HG02970 (cell line): ENCODE results near the gene FBXO41.
"Not testable (repeated sequence)": the region's sequence is repeated elsewhere in the genome, so short reads cannot be mapped to it uniquely, and the experiment has no call there.

Experiments
- ATAC-seq: cut with Tn5 transposase; IDR thresholded peaks from one replicate; pipeline ENCODE4 v1.9.1; 2021; ENCODE audit warnings: mild to moderate bottlenecking, moderate library complexity, moderate number of reproducible peaks; ENCODE audit not compliant: unreplicated experiment, low FRiP score

FBXO41 gene

DNA sequence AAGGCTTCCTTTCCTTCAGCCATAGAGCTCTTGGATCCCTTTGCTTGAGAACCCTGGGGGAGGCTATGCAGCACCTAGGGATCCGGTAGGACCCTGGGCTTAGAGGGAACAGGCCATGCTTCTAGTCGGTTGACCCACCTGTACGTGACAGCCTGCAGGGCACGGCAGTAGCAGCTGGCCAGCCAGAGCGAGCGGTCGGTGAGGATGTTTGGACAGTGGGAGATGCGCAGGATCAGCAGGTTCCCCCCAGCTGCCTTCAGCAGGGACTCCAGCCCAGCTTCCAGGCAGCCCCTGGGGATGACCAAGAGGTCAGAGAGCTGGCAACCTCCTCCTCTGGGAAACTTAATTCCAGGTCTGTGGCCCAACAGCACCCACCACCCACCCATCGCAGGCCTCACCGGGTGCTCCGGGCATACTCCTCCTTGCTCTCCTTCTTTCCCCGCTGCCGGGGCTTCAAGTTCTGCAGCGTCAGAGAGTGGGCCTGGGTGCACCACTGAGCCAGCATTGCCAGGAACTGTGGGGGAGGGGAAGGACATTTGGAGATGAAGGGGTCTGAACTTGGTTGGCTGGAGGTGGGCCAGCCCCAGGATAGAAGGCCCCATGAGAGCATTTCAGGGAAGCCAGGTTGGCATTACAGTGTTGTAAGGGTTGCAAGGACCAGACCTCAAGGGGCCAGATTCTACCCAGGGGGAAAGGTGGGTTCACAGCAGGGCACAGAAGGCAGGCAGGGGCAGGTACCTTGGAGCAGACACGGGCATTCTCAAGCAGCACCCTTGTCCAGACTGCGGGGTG is 20.5 kb downstream of the FBXO41 start:
- ATAC-seq: no peak

DNA sequence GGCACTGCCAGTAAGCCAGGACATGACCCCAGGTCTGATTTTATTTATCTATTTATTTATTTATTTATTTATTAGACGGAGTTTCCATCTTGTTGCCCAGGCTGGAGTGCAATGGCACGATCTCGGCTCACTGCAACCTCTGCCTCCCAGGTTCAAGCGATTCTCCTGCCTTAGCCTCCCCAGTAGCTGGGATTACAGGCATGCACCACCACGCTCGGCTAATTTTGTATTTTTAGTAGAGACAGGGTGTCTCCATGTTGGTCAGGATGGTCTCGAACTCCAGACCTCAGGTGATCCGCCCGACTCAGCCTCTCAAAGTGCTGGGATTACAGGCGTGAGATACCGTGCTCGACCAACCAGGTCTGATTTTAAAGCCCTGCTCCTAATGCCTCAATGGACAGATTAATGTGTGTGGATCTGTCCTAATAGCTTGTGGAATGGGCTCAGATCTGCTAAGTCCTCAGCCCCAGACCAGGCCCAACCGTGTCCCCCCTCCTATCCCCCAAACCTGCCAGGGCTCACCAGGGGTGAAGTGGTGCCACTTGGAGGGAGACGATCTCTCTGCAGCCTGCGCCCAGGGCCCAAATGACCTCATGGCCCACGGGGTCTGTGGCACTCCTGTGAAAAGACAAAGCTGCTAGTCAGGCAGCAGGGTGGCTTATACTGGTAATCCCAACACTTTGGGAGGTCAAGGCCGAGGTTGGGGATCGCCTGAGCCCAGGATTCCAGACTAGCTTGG is 21.4 kb downstream of the FBXO41 start:
- not testable (repeated sequence) for ATAC-seq

DNA sequence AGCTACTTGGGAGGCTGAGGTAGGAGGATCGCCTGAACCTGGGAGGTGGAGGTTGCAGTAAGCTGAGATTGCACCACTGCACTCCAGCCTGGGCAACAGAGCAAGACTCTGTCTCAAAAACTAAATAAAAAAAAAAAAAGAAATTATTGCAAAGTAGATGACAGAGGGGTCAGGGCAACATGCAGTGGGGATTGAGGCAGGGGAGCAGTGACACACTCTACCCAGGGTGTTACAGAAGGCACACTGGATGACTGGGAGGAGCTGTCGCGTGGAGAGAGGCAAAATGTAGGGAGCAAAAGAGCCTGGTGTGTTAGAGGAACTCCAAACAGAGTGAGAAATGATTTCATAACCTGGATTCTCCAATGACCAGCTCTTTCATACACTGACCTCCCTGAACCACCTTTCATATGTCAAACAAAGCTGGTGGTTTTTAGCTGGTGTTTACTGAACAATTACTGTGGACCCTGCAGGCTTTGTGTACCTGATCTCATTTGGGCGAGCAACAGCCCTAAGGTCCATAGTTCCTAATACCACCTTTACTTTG is 22.1 kb downstream of the FBXO41 start:
- ATAC-seq: no peak

DNA sequence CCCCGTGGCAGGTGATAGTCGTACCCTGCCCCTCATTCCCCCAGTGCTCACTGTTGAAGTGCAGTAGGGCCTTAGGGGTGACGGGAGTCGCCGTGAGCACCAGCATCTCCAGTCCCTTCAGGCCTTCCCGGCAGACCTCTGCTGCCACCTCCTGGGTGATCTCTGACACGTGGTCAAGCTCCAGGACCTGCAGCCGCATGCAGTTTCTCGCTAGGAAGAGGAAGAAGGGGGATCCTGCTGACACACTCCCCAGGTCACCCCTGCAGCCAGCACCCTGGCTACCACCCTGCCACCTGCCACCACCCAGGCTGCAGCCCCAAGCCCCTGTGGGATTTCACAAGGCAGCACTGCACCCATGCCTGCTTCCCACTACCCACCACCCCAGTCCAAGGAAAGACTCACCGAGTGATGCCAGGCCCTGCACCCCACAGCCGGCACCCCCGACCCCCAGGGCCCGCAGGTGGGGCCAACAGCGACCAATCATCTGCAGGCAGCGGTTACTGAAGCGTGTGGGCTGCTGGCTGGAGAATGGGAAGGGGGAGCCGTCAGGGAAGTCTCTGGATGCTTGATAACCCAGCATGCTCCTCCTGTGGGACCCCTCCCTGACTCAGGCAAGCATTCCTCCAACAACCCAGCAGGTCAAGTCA is 23.8 kb downstream of the FBXO41 start:
- ATAC-seq: no peak

DNA sequence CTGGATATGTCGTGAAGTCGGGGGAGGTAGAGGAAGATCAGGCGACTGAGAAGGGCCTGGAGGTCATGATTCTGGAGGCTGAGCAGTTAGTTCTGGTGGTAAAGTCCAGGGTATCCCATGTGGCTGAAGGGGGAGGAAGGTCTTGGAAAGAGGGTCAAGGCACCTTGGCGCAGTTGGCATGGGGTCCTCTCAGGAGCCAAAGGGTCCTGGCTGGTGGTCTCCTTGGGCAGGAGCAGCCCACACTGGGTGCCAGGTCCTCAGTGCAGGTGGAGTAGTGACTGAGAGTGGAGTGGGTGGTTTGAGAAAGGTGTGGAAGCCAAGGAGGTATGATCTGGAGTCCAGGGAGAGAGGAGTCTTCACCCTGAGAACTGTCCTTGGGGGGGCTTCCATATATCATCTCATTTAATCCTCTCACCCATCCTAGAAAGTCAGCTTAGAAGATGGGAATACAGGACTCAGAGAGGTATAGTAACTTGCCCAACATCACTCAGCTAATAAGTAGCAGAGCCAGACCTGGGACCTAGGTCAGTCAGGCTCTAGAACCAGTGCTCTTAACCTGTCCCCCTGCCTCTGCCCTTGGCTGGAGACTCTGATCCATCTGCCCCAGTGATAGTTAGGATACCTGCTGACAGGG is 24.5 kb downstream of the FBXO41 start:
- ATAC-seq: no peak

DNA sequence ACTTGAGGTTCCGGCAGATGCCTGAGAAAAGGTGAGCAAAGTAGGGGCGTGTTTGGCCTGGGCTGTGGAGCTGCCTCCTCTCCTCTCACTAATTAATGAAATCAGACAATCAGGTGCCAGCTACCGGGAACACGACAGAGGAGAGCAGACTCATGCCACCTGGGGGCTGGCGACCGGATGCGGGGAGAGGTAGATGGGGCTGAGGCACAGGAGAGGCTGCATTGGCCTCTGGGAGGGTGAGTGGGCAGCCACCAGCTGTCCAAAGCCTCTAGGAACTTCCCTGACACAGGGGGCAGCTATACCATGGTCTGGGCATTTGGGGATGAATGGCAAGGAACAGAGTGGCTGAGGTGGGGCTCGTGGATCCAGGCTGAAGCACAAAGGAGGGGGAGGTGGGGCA is 25.0 kb downstream of the FBXO41 start:
- ATAC-seq: no peak

DNA sequence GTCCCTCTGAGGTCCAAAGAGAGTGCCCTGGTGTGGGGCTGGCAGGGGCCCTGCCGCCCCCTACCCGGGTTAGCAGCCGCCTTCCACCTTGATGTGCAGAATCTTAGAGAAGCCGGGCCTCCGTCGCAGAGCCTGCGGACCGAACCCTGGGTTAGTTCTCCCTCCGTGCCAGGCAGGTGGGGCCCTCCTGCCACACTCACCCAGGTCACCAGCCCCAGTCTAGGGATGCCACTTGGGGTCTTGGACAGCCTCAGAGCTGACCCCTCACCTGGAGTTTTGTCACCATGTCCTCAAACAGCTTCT is 25.4 kb downstream of the FBXO41 start:
- ATAC-seq: no peak

DNA sequence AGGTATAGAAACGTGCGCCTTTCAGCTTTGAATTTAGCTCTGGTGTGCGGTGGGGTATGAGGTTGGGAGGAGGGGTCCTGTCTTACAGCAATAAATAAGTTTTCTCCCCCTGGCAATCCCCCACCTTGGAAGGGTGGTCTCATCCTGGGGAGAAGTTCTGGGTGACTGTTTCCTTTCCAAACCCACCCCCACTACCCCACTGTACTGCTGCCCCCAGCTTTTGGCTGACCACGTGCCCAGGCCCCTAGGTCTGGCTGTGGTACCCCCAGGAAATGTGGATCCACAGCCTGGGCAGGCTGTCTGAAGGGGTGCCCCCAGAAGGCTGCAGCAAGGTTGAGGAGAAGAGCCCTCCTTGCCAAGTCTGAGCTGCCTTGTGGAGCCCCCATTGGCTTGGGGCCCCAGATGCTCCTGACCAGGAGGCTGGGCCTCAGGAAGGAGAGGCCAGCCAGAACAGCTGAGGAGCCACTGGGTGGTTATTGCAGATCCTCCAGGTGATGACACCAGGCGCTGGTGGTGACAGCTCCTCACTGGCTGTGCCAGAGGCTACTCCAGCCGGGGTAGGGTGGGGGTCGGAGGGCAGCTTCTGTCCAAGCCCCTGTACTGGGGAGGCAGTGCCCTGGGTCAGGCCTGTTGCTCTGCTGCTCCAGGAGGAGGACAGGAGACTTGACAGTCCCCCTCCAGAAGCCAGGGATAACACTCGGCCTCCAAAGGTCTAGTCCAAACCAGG is 25.9 kb downstream of the FBXO41 start:
- ATAC-seq: no peak

DNA sequence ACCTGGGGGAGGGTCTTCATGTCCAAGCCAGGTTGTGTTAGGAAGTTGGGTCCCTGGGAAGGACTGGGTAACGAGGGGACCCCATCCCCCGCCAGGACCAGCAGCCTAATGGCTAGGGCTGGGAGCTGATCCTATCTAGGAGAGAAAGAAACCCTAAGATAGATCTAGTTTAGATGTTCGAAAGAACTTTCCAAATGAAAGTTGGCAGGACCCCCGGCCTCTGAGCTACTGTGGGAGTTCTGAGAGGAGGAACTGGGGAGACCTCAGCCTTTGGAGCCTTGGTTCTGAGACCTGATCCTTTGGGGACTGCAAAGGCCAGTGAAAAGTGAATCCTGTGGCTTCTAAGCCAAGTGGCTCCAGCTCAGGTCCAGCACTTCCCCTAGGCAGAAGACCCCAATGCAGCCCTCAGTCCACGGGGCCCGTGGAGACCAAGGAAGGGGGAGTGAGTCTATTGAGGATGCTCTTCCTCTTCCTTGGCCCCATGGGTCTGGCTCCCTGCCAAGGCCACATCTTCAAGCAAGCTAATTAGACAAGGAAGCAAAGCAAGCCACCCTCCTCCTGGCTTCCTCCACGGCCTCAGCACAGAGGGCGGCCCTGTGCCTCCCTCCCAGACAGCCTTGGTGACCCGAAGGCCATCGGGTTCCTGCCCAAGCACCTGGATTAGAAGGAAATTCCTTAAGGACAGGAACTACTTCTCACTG is 26.7 kb downstream of the FBXO41 start:
- ATAC-seq: no peak

DNA sequence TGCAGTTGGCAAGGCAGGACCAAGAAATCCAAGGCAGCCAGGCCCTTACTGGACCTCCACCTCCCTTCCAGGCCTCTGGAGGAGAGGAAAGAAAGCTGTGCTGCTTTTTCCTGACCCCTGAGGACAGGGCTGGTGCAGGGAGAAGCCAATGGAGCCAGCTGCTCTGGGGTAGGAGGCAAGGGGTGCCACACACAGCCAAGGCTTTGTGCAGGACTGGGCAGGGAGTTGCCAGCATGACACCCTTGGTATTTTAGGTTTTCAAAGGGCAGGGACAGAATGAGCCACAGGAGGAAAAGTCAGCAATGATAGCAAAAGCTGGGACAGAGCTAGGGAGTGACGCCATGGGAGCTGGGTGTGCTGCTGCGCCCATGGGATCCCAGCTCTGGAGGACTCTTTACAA is 27.3 kb downstream of the FBXO41 start:
- no peak for ATAC-seq

DNA sequence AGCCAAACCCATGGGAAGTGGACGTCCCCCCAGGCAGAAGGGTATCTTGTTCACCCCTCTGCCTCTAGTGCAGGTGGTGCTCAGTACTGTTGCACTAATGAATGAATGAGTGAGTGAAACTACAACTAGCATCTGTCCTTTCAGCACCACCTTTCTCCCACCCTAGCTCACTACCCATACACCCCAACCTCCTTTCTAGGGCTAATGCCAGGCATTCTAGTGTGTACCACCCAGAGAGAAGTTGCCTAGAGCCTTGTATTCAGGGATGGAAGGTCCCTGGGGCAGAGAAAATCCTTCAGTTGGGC is 27.7 kb downstream of the FBXO41 start:
- no peak for ATAC-seq

DNA sequence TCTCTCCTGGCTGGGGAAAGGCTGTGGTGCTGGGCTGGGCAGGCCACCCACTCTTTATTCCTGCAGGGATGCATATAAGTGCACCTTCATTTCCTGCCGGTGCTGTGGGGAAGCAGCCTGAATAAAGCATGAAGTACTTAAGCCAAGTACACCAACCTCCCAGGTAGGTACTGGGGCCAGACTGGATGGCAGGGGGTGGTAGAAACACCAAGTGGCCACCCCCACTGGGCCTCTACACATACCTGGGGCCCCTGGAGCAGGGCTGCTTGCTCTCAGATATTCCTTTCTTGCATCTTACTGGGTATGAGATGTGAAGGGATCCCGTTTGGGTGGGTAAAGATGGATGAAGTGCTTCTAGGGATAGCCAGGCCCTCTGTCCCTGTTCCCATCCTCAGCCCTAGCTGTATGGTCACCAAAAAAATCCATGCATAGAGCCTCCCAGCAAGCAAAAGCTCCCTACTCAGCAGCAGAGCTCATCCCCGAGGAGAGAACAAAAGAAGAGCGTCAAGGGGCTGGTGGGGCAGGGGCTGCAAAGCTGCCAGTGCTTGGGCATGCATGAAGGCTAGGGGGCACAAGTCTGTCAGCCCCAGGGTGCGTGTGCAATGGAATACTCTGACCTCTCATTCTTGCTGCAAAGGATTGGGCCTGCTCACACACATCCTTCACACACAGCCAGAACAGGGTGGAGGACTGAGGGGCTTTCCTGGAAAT is 28.2 kb downstream of the FBXO41 start:
- no peak for ATAC-seq

DNA sequence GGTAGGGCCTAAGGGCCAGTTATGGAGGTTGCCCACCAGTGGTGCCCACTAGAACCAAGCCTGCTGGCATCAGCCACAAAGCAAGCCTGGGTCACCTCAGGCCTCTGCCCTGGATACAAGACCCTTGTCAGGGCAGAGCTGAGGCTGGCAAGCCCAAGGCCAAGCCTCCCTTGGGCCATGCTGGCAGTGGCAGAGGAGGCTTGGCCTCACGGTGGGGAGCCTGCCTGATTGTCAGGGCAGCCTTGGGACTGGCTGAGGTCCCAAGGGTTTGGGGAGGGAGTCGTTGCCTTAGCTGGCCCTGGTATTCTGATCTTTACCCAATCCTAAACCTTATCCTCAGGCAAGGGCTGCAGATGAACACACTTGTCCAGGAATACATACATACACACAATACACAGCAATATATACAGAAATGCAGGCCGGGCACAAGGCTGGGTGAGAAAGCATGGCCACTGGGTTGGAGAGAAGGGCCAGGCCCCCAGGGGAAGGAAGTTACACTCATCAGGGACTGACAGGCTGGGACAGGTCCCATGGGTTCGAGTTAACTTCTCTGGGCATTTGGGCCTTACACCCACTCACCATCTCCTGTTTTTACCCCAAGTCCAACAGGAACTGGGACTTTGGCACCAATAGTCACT is 29.2 kb downstream of the FBXO41 start:
- ATAC-seq: no peak

DNA sequence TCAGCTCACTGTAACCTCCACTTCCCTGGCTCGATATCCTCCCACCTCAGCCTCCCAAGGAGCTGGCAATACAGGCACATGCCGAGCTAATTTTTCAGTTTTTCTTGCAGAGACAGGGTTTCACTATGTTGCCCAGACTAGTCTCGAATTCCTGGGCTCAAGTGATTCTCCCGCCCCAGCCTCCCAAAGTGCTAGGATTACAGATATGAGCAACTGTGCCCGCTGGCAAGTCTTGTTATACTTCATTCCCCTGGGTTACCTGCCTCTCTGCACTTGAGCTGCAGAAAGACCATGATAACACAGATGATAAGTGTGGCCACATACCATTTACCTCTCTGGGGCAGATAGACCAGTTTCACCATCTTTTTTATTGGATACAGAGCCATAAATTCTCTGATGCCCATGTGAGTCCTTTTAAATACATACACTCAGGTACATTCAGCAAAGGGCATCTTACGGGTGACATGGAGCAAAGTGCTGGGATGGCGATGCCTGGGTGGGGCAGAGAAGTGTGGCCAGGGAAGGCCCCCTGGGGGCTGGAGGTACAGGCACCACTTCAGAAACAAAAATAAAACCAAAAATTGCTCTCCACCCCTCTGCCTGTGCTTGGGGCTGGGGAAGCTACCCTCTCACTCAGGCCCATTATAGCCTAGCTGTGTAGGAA is 29.8 kb downstream of the FBXO41 start:
- no peak for ATAC-seq

DNA sequence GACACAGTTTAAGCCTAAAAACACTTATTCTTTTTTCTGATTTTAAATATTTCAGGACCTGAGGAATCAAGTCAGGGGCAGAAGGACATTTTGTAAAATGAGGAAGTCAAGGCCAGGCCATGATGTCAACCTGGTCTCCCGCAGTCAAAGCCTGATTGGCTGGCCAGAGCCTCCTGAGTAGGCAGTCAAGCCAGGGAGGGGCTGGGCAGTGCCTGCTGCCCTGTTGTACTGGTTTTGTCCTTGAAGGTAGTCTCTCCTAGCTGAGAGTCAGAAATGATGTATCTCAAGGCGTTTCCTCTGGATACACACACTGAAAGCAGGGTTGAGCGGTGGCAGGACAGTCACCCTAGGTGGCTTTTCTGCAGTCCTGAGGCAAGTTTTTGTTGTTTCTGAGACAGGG is 30.4 kb downstream of the FBXO41 start:
- ATAC-seq: no peak

DNA sequence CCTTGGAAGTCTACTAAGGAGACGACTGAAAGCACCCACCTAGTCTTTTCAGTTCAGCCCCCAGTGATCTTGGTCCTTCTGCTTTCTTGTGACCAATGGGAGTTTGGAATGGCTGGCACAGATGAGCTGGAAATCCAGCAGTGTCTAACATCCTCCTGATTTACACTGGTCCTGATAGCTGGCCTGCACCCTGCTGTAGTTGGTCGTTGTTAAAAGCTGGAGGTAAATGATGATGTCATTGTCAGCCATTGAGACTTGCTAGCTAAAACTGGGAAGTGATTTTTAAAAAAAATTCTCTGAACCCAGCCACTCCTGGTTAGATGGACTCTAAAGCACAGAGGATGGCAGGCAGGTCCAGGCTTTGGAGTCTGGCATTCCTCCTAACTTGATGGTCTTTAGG is 30.9 kb downstream of the FBXO41 start:
- ATAC-seq: no peak

DNA sequence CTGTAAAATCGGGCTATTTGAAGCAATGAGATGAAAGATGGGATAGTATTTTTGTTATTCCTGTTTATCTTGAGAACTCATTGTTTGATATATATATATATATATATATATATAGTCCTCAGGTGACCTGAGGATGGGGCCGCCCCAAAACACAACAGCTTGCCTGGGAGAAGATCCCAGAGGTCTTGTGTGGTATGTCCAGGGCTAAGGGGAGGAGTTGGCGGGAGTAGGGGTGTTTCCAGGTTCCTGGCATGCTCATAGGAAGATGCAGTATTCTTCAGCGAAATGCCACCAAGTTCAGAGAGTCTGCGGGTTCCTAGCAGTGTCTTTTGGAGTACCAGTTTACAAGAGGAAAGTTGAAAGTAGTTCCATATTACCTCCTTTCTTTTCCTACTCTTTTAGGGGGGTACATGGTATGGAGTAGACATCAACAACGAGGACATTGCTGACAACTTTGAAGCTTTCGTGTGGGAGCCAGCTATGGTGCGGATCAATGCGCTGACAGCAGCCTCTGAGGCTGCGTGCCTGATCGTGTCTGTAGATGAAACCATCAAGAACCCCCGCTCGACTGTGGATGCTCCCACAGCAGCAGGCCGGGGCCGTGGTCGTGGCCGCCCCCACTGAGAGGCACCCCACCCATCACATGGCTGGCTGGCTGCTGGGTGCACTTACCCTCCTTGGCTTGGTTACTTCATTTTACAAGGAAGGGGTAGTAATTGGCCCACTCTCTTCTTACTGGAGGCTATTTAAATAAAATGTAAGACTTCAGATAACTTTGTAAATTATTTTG is 31.8 kb downstream of the FBXO41 start:
- no peak for ATAC-seq
